NCI-H2081 (cell line): ENCODE results near the gene ATF6B.

Source experiments
- DNase-seq, 2 experiments: peaks; one replicate each; lab custom pipeline; 2025; lab: John Stamatoyannopoulos, UW

Gene ATF6B

GRCh38 chr6:32127717-32128592 lies at the start of gene ATF6B:
ATF6B (minus strand) TSS chr6:32128246; CDS start chr6:32128207, 39 bp downstream.
- DNase-seq, result peak; percentile 97 to 99

GRCh38 chr6:32177183-32177787 lies 49.2 kb upstream of the ATF6B start:
- DNase-seq, result peak; percentile 65 to 78

DNA sequence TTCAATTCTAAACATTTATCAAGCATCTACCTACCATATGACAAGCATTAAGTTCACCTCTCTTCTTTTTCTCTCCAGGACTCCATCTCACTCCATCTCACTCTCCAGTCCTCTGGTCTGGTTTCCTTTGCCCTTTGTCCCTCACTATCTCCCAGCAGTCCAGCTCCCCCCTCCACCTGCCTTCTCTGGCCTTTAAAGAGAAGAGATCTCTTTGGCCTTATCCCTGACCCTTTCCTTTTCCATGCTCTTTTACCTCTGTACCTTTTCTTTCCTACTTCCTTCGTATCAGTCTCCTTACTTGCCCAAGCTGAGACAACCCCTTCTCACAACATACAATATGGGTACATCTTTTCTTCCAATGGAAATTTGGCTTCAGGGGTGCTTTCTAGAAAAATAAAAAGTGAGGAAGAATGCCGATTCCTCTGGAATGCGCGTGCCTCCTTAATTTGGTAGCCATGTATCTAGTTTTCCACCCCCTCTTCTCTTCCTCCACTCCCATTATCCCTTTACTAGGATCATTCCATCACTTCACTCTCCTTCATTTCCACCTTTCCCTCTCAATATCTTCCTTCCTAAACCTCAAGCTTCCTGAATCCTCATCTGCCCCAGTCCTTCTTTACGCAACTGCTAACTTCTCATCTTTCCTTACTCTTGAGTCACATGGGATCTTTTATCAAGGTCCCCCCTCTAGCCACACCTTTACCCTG lies 48.6 kb upstream of the ATF6B start:
- no peak for DNase-seq

- DNase-seq, result peak; percentile 94 to 96
These were observed 47.8 kb upstream of the ATF6B start, which contains the start of gene AGPAT1 for GRCh38 chr6:32175711-32176475. AGPAT1 (minus strand) TSS chr6:32176084; CDS start chr6:32171496, 4,588 bp downstream.

DNA sequence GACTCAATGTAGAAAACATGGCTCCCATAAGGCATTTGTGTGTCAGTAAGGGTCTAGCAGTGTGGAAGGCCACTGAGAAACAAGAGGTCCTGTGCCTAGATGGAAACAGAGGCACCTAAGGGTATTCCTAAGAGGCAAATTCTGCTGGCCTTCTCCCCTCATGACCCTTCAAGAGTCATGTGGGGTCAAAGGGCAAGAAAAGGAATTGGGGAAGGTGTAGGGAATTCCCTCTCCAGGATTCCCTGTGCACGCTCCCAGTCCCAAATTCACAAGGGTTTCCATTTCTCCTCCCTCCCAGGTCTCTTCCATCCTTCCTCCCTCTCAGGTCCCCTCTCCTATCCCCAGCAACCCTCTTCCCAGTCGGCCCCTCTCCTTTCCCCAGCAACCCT lies 47.3 kb upstream of the ATF6B start:
- no peak for DNase-seq

GRCh38 chr6:32174416-32174815 lies 46.4 kb upstream of the ATF6B start:
- DNase-seq, result no peak

DNA sequence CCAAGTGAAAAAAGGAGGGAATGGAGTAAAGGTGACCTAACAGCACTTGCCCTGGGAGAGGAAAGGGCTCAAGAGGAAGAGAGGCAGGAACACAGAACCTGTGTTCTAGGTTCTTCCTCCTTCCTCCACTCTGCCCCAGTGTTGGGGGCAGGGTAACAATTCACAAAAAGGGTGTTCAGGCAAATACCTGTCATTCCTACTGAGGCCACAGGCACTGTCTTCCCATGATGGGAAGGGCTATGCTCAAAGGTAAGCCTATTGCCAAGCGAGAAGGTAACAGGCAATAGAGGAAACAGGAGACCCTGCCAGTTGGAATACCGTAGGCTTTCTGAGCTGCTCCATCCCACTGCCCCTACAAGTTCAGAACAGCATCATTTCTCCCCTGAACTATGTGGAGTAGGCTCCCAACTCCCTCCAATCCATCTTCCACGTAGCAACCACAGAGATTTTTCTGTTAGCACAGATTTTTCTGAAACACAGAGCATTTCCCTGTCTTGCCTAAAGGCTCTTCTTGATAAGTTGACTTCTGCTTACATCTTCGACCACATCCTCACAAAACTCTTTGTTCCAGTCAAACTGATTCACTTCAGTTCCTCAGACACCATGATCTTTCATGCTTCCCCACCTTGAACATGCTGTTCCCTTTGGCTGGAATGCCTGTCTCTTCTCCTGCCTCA lies 45.1 kb upstream of the ATF6B start:
- DNase-seq, result no peak

DNA sequence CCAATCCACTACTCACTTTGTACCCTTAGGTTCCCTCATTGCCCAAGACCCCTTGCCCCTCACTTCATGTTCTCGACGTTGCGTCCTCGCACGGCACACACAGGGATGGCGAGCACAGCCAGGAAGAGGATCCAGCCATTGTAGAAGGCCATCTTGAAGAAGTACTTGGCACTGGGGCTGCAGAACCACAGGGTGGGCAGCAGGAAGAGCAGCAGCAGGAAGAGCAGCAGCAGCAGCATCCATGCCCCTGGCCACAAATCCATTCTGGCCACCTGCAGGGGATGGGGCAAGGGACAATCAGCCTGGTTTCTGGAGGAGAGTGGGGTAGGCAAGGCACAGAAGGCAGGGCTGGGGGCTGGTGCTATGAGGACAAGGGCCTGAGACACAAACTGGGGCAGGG lies 43.2 kb upstream of the ATF6B start:
- DNase-seq, result no peak

DNA sequence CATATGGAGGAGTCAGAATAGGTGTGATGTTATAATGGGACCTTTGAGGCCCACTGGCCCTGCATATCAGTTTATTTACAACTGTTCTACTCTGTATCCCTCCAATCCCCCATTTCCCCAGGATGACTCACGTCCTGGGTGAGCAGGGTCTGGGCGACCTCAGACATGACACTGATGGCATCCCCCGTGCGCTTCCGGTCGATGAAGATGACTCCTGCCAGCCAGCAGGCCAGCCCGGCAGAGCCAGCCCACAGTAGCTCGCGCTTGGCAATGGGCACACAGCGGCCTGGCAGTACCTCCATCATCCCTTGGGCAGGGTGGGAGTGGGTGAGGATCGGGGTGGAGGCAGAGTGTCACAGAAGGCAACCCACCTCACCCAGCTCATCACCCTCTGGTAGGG lies 42.2 kb upstream of the ATF6B start:
- no peak for DNase-seq

GRCh38 chr6:32168807-32169591 lies 41.0 kb upstream of the ATF6B start:
- DNase-seq, result no peak

GRCh38 chr6:32168350-32168749 lies 40.3 kb upstream of the ATF6B start:
- no peak for DNase-seq

DNA sequence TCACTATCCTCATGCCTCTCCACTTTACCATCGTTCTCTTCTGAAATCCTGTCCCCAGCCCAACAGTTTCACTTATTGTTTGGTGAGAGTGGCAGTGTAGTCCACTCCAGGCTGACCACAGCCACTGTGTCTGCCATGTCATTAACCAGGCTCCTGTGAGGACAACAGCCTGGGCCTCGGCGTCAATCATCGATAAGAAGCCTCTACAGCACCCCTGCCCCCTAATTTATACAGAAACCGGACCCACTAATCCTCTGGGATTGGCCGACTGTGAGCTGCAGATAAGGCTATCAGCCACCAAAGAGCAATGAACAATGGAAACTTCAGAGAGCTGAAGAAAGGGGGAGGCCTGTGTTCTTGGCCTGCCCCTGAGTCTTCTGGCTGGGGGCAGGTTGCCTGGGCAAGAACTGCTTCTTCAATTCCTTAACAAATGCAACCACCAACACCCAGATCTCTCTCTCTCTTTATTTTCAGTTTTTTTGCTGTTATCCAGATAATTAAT lies 39.8 kb upstream of the ATF6B start:
- no peak for DNase-seq

DNA sequence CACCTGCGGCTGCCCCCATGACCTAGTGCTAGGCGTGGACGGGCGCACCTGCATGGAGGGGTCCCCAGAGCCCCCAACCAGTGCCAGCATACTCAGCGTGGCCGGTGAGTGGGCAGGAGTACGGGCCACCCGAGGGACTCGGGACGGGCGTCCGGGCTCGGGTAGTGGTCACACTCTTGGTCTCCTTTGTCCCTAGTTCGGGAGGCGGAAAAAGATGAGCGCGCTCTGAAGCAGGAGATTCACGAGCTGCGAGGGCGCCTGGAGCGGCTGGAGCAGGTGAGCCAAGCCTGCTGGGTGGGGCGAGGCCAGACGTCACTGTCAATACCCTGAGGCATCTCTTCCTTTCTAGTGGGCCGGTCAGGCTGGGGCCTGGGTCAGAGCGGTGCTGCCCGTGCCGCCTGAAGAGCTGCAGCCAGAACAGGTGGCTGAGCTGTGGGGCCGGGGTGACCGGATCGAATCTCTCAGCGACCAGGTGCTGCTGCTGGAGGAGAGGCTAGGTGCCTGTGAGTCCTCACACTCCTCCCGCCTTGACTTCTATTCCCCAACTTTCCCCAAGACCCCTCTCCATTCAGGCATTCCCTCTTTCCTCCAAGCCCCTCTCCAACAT lies 39.2 kb upstream of the ATF6B start:
- DNase-seq, result no peak

- DNase-seq, result no peak
These were observed 38.5 kb upstream of the ATF6B start for GRCh38 chr6:32166411-32167061.

DNA sequence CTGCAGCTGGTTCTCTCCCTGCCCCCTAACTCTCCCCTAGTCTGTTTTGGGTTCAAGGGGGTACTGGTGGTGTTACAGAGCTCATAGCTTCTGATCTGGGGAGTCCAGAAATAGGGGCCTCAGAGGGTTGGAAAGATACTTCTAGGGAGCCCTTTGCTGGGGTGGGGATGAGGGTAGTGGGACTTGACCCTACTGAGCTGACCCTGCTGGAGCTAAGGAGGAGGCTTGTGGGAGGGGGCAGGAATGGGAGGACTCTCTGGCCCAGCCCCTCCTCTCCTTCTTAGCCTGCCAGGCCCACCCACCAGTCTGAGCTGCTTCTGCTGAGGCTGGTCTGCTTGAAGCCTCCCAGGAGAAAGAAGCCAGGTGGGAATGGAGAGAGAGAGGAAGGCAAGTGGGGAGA lies 36.2 kb upstream of the ATF6B start, which contains the start of gene EGFL8:
EGFL8 (plus strand) TSS at position 301 of the 400 bp plus-strand sequence. CDS start 1,571 bp downstream, outside the sequence.
- no peak for DNase-seq

- no peak for DNase-seq
These were observed 35.7 kb upstream of the ATF6B start for GRCh38 chr6:32163559-32164258.

- DNase-seq, result no peak
These were observed 30.0 kb upstream of the ATF6B start for GRCh38 chr6:32158052-32158451.

DNA sequence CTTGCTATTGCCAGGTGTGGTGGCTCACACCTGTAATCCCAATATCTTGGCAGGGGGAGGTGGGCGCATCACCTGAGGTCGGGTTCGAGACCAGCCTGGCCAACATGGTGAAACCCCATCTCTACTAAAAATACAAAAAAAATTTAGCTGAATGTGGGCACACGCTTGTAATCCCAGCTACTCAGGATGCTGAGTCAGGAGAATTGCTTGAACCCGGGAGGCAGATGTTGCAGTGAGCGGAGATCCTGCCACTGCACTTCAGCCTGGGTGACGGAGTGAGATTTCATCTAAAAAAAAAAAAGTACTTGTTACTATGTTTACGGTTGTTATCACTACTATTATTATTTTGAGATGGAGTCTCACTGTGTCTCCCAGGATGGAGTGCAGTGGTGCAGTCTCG lies 28.8 kb upstream of the ATF6B start:
- no peak for DNase-seq
